GM18517 (cell line): ENCODE results near the gene PTPRN2.
"Not testable (repeated sequence)": the region's sequence is repeated elsewhere in the genome, so short reads cannot be mapped to it uniquely, and the experiment has no call there.

ENCODE experiments used
- ATAC-seq: cut with Tn5 transposase; IDR thresholded peaks from one replicate; pipeline ENCODE4 v1.9.1; 2021; ENCODE audit warnings: mild to moderate bottlenecking, moderate library complexity; ENCODE audit not compliant: unreplicated experiment

Gene PTPRN2

DNA sequence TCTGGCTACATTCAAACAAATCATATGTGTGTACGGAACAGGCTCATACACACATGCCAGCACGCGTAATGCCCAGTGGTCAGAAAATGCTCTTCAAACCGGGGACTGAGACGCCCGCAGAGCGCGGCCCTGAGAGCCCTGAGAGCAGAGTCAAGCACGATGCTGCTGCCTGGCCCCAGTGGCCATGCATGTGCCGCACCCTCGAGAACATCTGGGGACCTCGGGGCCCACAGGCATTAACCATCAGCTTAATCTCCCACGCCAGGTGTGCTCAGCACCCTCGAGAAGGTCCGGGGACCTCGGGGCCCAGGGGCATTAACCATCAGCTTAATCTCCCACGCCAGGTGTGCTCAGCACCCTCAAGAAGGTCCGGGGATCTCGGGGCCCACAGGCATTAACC is 163.1 kb downstream of the PTPRN2 start:
- ATAC-seq, result no peak

DNA sequence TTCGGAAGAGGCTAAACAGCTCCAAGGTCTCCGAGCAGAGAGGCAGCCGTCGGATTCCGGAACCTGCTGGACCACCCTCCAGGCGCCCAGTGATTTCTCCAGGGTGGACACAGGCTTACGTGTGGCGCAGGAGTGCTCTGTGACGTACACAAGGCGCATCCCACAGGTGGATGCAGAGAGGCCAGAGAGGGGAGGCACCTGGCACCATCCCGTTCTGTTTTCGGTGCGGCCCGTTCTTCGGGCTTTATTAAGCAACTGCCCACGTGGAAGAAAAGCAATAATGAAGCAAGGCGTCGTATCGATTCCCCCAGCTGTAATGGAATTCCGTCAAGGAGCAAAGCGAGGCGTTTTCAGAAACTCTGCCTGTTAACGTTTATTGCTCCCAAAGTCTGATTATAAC is 163.6 kb downstream of the PTPRN2 start:
- no peak for ATAC-seq

DNA sequence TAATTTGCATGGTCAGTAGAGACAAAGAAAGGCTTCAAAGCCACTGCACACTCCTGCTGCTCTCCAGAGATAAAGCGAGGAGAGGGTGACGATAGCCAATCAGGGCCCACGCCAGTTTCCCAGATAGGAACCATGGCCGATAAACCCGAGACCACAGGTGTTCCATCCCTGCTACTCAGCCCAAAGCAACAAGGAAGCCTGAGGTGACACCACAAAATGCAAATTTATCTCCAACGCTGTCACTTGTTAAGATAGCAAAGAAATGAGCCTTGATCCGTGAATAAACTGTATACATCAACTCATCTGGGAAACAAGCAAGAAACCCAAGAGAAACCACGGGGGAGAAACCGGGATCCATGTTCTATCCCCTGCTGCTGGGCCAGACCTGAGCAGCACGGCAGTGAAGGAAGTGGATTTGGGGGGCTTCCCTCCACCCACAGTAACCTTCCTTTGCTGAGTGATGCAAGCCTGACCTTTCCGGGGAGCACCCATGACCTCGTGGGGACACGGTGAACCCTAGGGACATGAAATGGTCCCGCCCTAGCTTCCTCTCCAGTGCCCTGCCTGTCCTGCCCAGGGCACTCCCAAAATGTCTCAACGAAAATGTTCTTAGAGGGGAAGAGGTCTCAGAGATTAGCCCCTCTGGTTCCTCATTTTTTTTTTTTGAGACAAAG is 164.6 kb downstream of the PTPRN2 start:
- ATAC-seq, result no peak

DNA sequence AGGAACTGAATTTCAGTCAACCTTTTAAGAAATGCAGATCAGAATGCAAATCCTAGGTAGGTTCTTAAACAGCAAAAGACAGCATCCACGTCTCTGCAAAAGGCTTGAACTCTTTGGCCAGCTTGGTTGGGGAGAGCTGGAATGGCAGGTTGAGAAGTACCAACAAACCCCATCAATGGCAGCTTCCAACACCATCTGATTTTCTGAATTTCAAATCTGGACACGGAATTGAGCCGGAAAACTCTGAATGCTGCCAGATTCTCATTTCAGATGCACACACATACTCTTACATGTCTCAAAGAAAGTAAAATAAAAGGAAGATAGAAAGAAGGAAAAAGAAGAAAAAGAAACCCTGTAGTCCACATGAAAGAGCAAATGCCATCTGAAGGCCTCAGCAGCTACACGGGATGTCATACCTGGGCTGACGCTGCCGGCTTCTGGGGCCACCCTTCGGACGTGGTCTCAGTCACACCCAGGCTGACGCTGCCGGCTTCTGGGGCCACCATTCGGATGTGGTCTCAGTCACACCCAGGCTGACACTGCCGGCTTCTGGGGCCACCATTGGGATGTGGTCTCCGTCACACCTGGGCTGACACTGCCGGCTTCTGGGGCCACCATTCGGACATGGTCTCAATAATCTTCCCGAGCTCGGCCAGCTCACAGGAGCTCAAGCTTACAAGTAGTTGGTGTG is 165.3 kb downstream of the PTPRN2 start:
- no peak for ATAC-seq

DNA sequence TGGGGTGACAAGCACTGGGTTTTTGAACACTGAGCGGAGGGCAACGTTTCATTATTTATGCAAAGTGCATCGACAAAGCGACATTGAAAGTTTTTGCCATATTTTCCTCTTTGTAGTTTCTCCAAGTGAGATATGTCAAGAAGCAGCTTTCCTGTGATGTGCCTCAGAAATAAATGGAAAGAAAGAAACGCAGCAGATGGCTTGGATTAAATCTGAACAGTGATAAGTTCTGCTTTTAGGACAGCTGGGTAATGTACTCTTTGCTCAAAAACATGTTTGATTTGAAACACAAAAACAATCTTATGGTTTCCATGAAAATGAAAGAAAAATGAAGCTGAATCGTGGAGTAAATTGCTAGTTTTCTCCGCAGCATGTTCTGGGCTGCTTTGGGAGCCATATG is 166.3 kb downstream of the PTPRN2 start:
- no peak for ATAC-seq

DNA sequence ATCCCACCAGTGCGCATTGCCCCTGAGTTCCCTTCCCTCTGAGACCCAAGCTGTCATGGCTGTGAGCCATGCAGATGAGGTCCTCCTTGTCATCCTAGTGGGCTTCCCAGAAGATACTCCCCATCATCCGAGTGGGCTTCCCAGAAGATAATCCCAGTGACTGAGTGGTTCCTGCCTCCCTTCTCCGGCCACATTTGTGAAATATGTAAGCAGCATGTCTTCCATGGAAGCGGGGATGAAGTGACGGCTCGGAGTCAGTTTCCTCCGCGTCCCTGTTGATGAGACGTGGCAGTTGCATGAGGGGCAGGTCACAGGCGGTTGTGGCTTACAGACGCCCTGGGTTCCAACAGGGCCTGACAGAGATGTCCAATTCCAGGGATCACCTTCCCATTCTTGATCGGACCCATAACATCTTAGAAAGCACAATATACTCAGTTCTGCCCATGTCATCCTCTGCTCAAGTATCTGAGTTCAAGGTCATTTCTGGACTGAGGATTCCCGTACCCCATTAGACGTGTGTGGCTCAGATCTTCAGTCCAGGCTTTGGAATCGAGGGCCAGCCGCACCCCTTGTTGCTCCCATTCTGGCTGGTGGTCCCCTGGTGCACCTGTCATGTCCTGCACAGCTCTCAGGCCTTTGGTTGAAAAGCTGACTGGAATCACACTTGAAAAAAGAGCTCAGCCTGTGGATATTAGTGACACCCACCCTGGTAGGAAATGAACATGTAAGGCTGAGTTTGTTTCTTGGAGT is 166.9 kb downstream of the PTPRN2 start:
- ATAC-seq, result no peak

DNA sequence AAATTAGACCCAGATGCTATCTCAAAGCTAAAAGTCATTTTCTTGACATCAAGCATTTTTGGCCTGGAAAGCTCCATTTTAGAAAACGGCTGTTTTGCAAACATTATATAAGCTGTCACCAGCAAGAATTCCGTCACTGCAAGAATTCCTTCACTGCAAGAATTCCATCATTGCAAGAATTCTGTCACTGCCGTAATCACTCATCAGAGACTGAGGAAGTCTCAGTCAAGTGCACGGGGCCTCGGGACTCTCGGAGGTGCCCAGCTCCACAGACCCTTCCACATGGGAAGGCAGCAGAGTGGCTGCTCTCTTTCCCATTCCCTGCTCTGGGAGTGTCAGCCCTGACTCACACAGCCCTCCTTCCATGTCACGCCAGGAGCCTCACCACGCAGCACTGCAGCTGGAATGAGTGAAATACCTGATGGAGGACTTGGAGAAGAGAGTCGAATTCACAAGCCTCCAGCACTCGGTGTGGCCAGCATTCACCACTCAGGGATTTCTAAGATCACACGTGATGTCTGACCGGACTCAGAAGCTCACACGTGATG is 168.3 kb downstream of the PTPRN2 start:
- no peak for ATAC-seq

DNA sequence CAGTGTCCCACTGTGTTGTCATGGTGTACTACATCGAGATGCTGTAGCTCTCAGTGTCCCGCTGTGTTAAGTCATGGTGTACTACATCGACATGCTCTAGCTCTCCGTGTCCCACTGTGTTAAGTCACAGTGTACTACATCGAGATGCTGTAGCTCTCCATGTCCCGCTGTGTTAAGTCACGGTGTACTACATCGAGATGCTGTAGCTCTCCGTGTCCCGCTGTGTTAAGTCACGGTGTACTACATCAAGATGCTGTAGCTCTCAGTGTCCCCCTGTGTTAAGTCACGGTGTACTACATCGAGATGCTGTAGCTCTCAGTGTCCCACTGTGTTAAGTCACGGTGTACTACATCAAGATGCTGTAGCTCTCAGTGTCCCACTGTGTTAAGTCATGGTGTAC is 169.2 kb downstream of the PTPRN2 start:
- not testable (repeated sequence) for ATAC-seq

DNA sequence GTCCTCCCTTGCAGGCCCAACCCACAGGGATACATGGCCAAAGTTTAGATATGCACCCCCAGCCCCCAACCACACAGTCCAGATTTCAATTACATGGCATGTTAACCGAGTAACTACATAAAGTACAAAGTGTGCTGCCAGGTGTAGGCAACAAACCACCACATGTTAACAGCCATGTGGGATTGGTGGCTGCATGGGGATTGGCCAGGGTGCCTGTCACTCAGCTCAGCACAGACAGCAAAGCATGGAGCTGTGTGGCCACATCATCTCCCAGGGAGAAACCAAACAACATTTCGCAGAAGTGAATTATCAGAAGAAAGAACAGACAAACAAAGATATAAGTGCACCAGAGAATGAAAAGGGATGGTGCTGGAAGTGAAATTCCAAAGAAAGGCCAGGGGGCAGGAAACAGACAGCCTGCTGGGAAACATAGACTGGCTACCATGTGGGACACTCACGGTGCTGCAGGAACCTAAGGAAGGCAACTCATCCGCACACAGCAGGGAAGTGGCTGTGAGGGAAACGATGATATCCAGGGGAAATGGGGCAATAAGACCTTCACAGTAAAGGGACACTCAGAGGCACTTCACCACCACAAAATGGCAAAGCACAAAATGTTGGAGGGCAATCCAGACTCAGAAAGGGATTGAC is 171.2 kb downstream of the PTPRN2 start:
- no peak for ATAC-seq

DNA sequence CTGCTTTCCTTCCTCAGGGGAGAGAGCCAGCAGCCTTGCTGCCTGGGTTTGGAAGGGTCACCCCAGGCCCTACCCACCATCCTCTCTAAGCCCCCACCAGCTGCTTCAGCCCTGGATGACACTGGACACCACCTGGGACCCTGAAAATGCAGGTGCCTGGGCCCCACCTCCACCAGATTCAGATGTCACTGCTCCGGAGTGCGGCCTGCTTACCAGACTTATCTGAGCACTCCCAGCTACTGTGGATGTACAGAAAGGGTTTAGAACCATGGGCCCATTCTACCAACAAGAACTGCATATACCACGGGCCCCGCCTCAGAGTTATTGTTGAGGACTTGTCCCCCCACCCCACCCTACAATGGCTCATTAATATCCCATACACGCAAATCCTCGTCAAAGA is 172.3 kb downstream of the PTPRN2 start:
- no peak for ATAC-seq

DNA sequence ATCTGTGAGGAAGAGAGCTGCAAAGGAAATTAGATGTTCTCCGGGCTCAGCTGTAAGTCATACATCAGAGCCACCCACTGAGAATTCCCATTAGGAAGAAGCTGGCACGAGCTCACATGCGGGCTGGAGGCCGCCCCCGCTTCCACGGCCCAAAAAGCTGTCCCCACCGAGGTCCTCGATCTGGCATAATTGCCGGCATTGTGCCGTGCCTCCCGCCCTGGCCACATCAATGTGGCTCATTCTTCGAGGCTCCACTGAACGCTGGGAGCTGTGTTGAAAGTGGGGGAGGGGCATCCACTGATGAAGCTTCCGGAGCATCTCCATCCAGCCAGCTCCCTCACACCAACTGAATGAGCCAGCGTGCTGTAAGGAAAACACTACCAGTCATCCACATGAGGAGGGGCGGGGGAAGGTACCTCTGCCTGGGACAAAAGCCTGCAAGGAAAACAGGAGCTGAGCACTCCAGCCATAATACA is 173.1 kb downstream of the PTPRN2 start:
- no peak for ATAC-seq

DNA sequence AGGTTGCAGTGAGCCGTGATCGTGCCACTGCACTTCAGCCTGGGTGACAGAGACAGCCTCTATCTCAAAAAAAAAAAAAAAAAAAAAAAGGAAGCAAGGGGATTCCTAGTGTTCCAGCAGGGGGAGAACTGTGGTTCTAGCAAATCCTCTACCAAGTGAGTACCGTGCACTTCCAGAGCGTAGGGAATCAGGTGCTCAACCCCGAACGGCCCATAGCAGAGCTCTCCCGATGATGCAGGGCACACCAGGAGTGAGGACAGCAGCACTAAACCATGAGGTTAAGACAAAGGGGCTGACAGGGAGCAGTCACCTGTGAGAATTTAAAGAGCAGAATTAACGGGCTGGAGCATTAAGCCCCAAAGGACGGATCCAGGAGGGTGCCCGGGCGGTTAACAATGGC is 173.6 kb downstream of the PTPRN2 start:
- no peak for ATAC-seq

DNA sequence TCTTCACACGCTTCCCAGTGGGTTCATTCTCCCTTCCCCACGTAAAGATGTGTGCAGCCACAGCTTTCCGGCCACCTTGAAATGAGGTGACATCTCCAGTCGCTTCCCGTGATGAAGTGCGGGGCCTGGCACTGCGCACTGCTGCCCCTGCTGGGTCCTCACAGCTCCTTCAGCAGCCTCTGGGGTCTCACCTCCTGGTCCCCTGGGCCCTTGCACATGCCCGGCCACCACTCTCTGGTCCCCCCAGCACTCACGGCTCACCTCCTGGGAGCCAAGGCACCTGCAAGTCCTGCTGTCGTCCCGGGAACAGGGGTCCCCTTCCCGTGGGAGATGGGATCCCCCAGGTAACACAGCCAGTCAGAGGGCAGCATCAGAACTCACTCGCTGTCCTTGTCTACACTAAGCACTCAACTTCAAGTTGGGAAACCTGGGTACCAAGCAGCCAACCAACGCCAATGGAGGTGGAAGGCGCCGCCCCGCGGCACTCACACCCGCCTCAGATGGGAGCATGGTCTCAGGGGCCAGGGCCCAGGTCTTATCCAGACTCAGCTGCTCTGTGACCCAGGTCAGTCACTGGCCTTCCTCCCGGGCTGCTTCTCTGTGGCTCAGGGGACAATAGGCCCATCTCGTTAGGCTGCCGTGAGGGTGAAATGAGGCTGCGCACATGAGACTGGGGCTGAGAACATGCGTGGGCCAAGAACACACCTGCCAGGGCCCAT is 176.2 kb downstream of the PTPRN2 start:
- no peak for ATAC-seq

DNA sequence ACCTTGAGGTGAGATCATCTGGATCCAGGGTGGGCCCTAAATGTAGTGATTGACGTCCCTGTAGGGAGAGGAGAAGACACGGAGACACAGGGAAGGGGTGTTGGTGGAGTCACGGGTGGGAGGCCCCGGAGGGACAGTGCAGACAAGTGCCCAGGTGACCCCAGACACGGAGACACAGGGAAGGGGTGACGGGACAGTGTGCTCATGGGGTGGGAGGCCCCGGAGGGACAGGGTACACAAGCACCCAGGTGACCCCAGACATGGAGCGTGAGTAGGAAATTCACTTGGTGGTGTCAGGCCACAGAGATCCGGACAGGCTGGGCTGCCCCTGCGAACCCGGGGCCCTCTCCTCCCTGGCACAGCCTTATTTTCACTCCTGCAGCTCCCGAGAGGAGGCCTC is 176.9 kb downstream of the PTPRN2 start:
- no peak for ATAC-seq

DNA sequence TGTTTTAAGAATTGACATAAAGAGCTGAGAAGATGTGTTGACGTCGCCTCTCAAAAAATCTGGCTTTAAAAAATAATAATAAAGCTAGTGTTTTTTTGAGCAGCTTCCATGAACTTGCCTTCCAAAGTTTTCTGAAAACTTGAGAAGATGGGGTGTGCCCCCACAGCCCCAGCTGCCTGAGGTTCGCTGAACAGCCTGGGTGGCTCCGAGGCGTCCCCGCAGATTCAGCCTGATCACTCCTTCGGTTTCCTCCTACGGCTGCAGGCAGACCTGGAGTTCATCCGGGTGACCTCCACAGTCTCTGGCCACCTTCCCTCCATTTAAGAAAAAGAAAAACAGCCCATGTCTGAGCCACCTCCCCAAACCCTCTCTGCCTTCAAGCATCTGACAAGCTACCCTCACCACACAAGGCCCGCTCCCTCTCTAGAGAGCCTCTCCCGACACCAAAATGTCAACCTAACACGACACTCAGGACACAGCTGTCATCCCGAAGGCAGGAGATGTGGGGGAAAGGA is 177.8 kb downstream of the PTPRN2 start:
- no peak for ATAC-seq

DNA sequence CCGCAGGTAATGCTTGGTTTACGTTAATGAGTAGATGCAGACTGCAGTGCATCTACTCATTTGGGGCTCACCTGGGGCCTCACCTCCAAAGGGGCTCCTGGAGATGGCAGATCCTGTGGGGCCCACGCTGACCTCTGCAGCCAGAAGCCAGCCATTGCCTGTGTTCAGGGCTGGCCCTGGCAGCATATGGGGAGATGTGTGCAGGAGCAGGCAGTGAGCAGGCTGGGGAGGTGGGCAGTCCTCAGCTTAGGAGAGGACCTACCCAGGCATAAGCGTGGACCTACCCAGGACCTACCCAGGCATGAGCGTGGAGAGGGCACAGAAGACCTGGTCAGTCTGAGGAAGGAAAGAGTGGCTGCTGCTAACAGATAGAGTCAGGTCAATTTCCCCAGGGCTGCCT is 178.5 kb downstream of the PTPRN2 start:
- ATAC-seq, result no peak

DNA sequence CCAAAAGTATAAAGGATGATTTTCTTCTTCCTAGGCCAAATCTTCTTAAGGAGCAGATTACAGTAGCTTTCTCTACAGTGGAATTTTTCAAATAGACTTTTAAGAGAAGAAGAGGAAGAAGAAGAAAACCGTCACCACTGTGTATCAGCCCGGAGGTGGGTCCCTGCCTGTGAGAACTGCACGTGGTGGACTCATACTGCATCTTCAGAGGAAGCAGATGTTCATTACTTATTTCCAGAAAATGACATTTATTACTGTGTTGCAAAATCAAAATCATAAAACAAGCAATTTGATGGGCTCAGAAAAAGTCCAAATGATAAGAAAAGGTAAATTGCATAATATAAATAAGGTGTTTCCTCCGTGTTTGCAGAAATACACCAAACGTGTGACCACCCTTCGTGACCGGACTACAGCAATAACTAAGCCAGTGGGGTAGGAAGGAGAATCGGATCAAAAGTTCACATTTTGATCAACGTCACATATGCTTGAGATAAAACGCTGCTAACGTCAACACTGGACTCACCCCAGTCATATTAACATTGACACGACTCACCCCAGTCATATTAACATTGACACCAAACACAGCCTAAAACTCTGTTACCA is 179.2 kb downstream of the PTPRN2 start:
- no peak for ATAC-seq

DNA sequence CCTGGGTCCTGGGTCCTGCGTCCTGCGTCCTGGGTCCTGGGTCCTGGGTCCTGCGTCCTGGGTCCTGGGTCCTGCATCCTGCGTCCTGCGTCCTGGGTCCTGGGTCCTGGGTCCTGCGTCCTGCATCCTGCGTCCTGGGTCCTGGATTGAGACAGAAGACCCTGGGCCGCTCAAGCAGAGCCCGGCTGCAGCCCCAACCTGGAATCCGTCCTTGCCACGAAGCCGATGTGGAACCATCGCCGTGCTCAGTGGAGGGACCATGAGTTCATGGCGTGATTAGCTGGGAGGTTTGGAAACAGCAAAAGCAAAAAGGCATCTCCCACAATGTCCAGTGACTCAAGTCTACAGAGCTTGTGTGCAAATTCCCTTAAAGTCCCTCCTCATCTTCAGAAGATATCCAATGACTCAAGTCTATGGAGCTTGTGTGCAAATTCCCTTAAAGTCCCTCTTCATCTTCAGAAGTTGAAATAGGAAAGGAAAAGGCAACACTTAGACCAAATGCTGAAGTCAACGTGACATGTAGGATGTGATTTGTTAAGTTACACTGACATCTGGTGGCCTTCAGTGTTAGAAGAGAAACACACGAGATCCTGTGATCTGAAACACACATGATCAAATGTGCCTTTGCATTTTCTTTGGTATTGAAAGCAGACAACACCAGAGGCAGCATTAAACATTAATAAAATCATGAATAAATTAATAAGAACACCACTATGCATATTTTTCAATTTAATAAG is 179.9 kb downstream of the PTPRN2 start:
- no peak for ATAC-seq

DNA sequence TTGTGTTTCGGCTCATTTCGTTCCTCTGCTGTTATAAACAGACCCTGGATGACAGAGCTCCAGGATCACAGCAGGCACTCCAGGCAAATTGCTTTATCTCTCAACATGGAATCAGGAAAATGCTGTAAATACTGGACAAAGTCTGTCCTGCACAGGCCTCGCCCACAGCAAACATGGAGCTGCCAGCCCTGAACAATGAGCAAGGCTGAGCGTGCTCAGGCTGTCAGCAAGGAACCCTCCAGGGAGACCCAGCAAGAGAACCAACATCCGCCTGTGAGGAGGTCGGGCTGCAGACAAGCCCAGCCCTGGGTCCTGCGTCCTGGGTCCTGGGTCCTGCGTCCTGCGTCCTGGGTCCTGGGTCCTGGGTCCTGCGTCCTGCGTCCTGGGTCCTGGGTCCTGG is 180.8 kb downstream of the PTPRN2 start:
- no peak for ATAC-seq
